HCT116 (cell line): ENCODE results near the gene PARVB. TPM values are rescaled to one million over a fixed set of nuclear protein-coding genes. Genes with fewer than 3 reads are reported as not detected.

Source experiments
- ATAC-seq: fragments of 200-7000 bp; cut with Tn5 transposase; 2 replicates; pipeline ENCODE4 v1.9.1; 2020; ENCODE audit warnings: mild to moderate bottlenecking, moderate library complexity
- BruUV-seq: library from RNA; stranded (reverse); fragments of 400-500 nt; replicated peaks from 2 replicates; lab custom pipeline; 2021; lab: Mats Ljungman, UMichigan
- CTCF ChIA-PET: fragments of 300-600 bp; sonication (Branson Sonifier 250); formaldehyde crosslinking; loops from one replicate; lab custom pipeline; 2021; ENCODE audit warnings: antibody characterized with exemption; lab: Charles Lee
- POLR2A ChIA-PET: fragments of 300-600, 350-600 bp; sonication (Branson Sonifier 250); formaldehyde crosslinking; loops from one replicate; lab custom pipeline; 2021; ENCODE audit warnings: antibody characterized with exemption; lab: Charles Lee
- RAD21 ChIA-PET, 2 experiments: fragments of 300-600 bp; sonication (Branson Sonifier 250); formaldehyde crosslinking; loops; one replicate each; lab custom pipeline; 2023; ENCODE audit warnings: low total read pairs in 2 of 2; ENCODE audit not compliant: uncharacterized antibody in 2 of 2, unreplicated experiment in 2 of 2, low non-redundant PET in 1 of 2; lab: Charles Lee
- DNase-seq: peaks from one replicate; pipeline ENCODE4 v3.0.0-alpha.2; 2010; ENCODE audit warnings: low read depth, low spot score
- H2AFZ ChIP-seq: fragments of 200-600 bp; shearing (Covaris generic), sonication (generic); 2 replicates; pipeline ENCODE4 v1.6.1; 2017; ENCODE audit warnings: low read depth, mixed run types, mixed read lengths, antibody characterized with exemption, low read length; ENCODE audit not compliant: poor library complexity, severe bottlenecking
- H3K27ac ChIP-seq: 2 replicates; pipeline ENCODE4 v1.5.1; 2012; ENCODE audit warnings: low read depth, low read length
- H3K27me3 ChIP-seq: fragments of 200-600 bp; sonication (generic); 2 replicates; pipeline ENCODE4 v1.6.1; 2016; ENCODE audit warnings: mixed run types, low read length, mixed read lengths; ENCODE audit not compliant: insufficient read depth
- H3K36me3 ChIP-seq, 2 experiments: fragments of 200-500 bp in 1 of 2; fragments of 200-600 bp in 1 of 2; sonication (Bioruptor generic) in 1 of 2; sonication (generic) in 1 of 2; 2 replicates each; pipeline versions ENCODE4 v1.5.1 to v1.6.1; 2014 to 2016; ENCODE audit warnings: low read length in 2 of 2, inconsistent platforms in 1 of 2, mixed read lengths in 1 of 2, mixed run types in 1 of 2; ENCODE audit not compliant: insufficient read depth in 2 of 2, control insufficient read depth in 1 of 2
- H3K4me1 ChIP-seq, 2 experiments: fragments of 200-600 bp in 1 of 2; sonication (generic) in 1 of 2; 2 replicates each; pipeline versions ENCODE4 v1.5.1 to v1.6.1; 2012 to 2017; ENCODE audit warnings: low read length in 2 of 2, inconsistent platforms in 1 of 2, mild to moderate bottlenecking in 1 of 2, mixed read lengths in 1 of 2, mixed run types in 1 of 2, moderate library complexity in 1 of 2; ENCODE audit not compliant: insufficient read depth in 2 of 2, control insufficient read depth in 1 of 2
- H3K4me2 ChIP-seq: fragments of 200-600 bp; sonication (generic); 2 replicates; pipeline ENCODE4 v1.6.1; 2017; ENCODE audit warnings: mixed run types, low read length, mixed read lengths
- H3K4me3 ChIP-seq, 2 experiments: fragments of 200-600 bp in 1 of 2; sonication (generic) in 1 of 2; replicated peaks in 1 of 2; 2 replicates each; pipeline ENCODE4 v1.5.1; 2011 to 2016; ENCODE audit warnings: low read length in 2 of 2, control low read depth in 1 of 2, low read depth in 1 of 2, mild to moderate bottlenecking in 1 of 2, mixed read lengths in 1 of 2, mixed run types in 1 of 2
- H3K79me2 ChIP-seq: fragments of 200-600 bp; sonication (generic); 2 replicates; pipeline ENCODE4 v1.6.1; 2017; ENCODE audit warnings: mild to moderate bottlenecking, mixed run types, low read length, moderate library complexity, mixed read lengths; ENCODE audit not compliant: insufficient read depth
- H3K9ac ChIP-seq: fragments of 200-600 bp; sonication (generic); 2 replicates; pipeline ENCODE4 v1.6.1; 2016; ENCODE audit warnings: low read length, mixed read lengths
- H3K9me2 ChIP-seq: fragments of 200-600 bp; sonication (generic), shearing (Covaris generic); 2 replicates; pipeline ENCODE4 v1.6.1; 2017; ENCODE audit warnings: mixed run types, mild to moderate bottlenecking, moderate library complexity; ENCODE audit not compliant: insufficient read depth
- H3K9me3 ChIP-seq, 2 experiments: fragments of 200-500 bp in 1 of 2; fragments of 200-600 bp in 1 of 2; sonication (Bioruptor generic) in 1 of 2; sonication (generic) in 1 of 2; 2 replicates each; pipeline ENCODE4 v1.6.1; 2014 to 2017; ENCODE audit warnings: low read length in 2 of 2, mixed read lengths in 2 of 2, inconsistent platforms in 1 of 2, low read depth in 1 of 2, mild to moderate bottlenecking in 1 of 2, mixed run types in 1 of 2, moderate library complexity in 1 of 2; ENCODE audit not compliant: control insufficient read depth in 1 of 2, insufficient read depth in 1 of 2
- H4K20me1 ChIP-seq: fragments of 200-600 bp; sonication (generic), shearing (Covaris generic); 2 replicates; pipeline ENCODE4 v1.6.1; 2017; ENCODE audit warnings: mixed run types, mild to moderate bottlenecking, moderate library complexity; ENCODE audit not compliant: insufficient read depth
- ATF3 ChIP-seq: IDR thresholded peaks from 2 replicates; pipeline ENCODE4 v1.6.1; 2012
- CBX3 ChIP-seq: IDR thresholded peaks from 2 replicates; pipeline ENCODE4 v1.6.1; 2012; ENCODE audit warnings: low read depth
- CEBPB ChIP-seq: IDR thresholded peaks from 2 replicates; pipeline ENCODE4 v1.6.1; 2012; ENCODE audit warnings: low read depth
- EZH2phosphoT487 ChIP-seq: fragments of 200-600 bp; IDR thresholded peaks from 2 replicates; pipeline ENCODE4 v1.6.1; 2018; ENCODE audit warnings: antibody characterized with exemption, borderline replicate concordance
- FOSL1 ChIP-seq: IDR thresholded peaks from 2 replicates; pipeline ENCODE4 v1.6.1; 2012; ENCODE audit warnings: low read depth
- MAX ChIP-seq: IDR thresholded peaks from 2 replicates; pipeline ENCODE4 v1.6.1; 2012
- POLR2A ChIP-seq: IDR thresholded peaks from 2 replicates; pipeline ENCODE4 v1.7.0; 2011; ENCODE audit warnings: borderline replicate concordance; ENCODE audit not compliant: insufficient read depth, insufficient read length; ENCODE audit errors: extremely low read depth
- RAD21 ChIP-seq: IDR thresholded peaks from 2 replicates; pipeline ENCODE4 v1.6.1; 2012; ENCODE audit warnings: low read depth, mild to moderate bottlenecking
- REST ChIP-seq: IDR thresholded peaks from 2 replicates; pipeline ENCODE4 v1.6.1; 2012; ENCODE audit warnings: low read depth
- SIN3A ChIP-seq: IDR thresholded peaks from 2 replicates; pipeline ENCODE4 v1.6.1; 2012; ENCODE audit warnings: low read depth
- SP1 ChIP-seq: IDR thresholded peaks from 2 replicates; pipeline ENCODE4 v1.6.1; 2012; ENCODE audit warnings: low read depth
- SRF ChIP-seq: IDR thresholded peaks from 2 replicates; pipeline ENCODE4 v1.6.1; 2012; ENCODE audit warnings: low read depth
- TCF7L2 ChIP-seq: IDR thresholded peaks from 2 replicates; pipeline ENCODE4 v1.7.0; 2011; ENCODE audit warnings: borderline replicate concordance, inconsistent platforms; ENCODE audit not compliant: insufficient read depth, insufficient read length; ENCODE audit errors: extremely low read depth
- ZBTB33 ChIP-seq: IDR thresholded peaks from 2 replicates; pipeline ENCODE4 v1.6.1; 2011; ENCODE audit warnings: mild to moderate bottlenecking, low read length, moderate library complexity; ENCODE audit not compliant: insufficient replicate concordance; ENCODE audit errors: extremely low read depth
- ZFX ChIP-seq: fragments of 450-650 bp; IDR thresholded peaks from 2 replicates; pipeline ENCODE4 v1.6.1; 2017
- ZNF274 ChIP-seq: fragments of 200-500 bp; sonication (Bioruptor generic); IDR thresholded peaks from 2 replicates; pipeline ENCODE4 v1.6.1; 2014; ENCODE audit warnings: mild to moderate bottlenecking, low read depth, low read length, inconsistent platforms
- intact Hi-C: fragments of 100-400 bp; cut with micrococcal nuclease; formaldehyde crosslinking; loops from 2 replicates; pipeline ENCODE4 v1.10.0; 2022
- total RNA-seq: library from RNA; stranded (reverse); gene quantifications from one replicate; pipeline ENCODE4 v1.2.1, GENCODE V29; 2021; ENCODE audit not compliant: unreplicated experiment

Gene PARVB
- total RNA-seq, 1 experiment from 2014 or later, result 21.4 TPM

DNA sequence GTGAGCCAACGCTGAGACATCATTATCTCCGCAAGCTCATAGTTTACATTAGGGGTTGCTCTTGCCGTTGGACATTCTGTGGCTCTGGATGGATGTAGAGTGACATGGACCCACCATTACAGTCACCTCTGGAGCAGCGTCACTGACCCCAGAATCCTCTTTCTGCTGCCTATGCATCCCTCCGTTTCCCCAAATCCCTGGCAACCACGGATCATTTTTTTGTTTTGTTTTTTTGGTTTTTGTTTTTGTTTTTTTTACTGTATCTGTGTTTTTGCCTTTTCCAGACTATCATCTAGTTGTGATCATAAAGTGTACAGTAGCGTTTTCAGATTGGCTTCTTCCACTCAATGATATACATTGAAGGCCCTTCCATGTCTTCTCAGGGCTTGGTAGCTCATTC lies 4.0 kb downstream of the PARVB start:
- Histone ChIP-seq H3K4me3 (no peak overlapping the region), H3K4me2 (no peak overlapping the region), H3K79me2 (peaks cover 18% of the 10 kb centered on the region; the same call in 1 of the 2 replicates), H3K4me1 (peaks cover 0 to 10% of the 10 kb centered on the region in 2 experiments; a peak in 1 of 4 replicates), H3K36me3 (no peaks in the 10 kb centered on the region), H3K27me3 (no peaks in the 10 kb centered on the region), H3K9me3 (no peaks in the 10 kb centered on the region), H2AFZ (no peak overlapping the region), H3K9ac (no peak overlapping the region), H3K27ac (no peak overlapping the region), H3K9me2 (no peaks in the 10 kb centered on the region), H4K20me1 (no peaks in the 10 kb centered on the region)
- RAD21 ChIA-PET, result no interaction called here
- no TSS peak for BruUV-seq
- TF ChIP-seq RAD21, result no peak
- DNase-seq (no peak), ATAC-seq (no peak)
- POLR2A ChIA-PET, result no interaction called here
- CTCF ChIA-PET, result no interaction called here
- intact Hi-C loops, result no loop called here

DNA sequence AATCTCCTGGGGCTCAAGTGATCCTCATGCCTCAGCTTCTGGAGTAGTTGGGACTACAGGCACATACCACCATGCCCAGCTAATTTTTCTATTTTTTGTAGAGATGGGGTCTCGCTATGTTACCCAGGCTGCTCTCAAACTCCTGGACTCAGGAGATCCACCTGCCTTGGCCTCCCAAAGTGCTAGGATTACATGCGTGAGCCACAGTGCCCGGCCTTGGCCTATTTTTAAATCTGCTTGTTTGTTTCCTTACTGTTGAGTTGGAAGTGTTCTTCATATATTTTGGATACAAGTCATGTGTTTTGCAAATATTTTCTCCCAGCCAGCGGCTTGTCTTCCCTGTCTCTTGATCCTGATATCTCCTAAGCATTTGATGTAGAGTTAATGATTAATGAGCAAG lies 5.0 kb downstream of the PARVB start:
- ChIA-PET CTCF (no interaction called here), POLR2A (no interaction called here), RAD21 (no interaction called here)
- Histone ChIP-seq H4K20me1 (no peaks in the 10 kb centered on the region), H3K4me3 (no peak overlapping the region), H3K9me3 (no peaks in the 10 kb centered on the region), H3K4me2 (no peak overlapping the region), H3K79me2 (peaks cover 18% of the 10 kb centered on the region; the same call in 1 of the 2 replicates), H3K4me1 (peaks cover 0 to 9% of the 10 kb centered on the region in 2 experiments; a peak in 1 of 4 replicates), H2AFZ (no peak overlapping the region), H3K27me3 (no peaks in the 10 kb centered on the region), H3K9ac (no peak overlapping the region), H3K36me3 (no peaks in the 10 kb centered on the region), H3K27ac (no peak overlapping the region), H3K9me2 (no peaks in the 10 kb centered on the region)
- DNase-seq (no peak), ATAC-seq (no peak)
- intact Hi-C loops, result no loop called here
- no TSS peak for BruUV-seq
- TF ChIP-seq ATF3 (no peak), ZFX (no peak), ZBTB33 (no peak), CEBPB (no peak), REST (no peak), FOSL1 (no peak), CBX3 (no peak), POLR2A (no peak), MAX (no peak), SIN3A (no peak), SRF (no peak), TCF7L2 (no peak), SP1 (no peak), ZNF274 (no peak), EZH2phosphoT487 (no peak)
